Measurements from ENCODE around the gene BANP. TPM values are rescaled to one million over a fixed set of nuclear protein-coding genes. Genes with fewer than 3 reads are reported as not detected.
A peak's percentile ranks its signal among the peaks of the same experiment; 100 is the strongest.

BANP gene
- total RNA-seq, 8 experiments from 2014 or later, result 12.9 to 28.1 (median 18.5) TPM

DNA sequence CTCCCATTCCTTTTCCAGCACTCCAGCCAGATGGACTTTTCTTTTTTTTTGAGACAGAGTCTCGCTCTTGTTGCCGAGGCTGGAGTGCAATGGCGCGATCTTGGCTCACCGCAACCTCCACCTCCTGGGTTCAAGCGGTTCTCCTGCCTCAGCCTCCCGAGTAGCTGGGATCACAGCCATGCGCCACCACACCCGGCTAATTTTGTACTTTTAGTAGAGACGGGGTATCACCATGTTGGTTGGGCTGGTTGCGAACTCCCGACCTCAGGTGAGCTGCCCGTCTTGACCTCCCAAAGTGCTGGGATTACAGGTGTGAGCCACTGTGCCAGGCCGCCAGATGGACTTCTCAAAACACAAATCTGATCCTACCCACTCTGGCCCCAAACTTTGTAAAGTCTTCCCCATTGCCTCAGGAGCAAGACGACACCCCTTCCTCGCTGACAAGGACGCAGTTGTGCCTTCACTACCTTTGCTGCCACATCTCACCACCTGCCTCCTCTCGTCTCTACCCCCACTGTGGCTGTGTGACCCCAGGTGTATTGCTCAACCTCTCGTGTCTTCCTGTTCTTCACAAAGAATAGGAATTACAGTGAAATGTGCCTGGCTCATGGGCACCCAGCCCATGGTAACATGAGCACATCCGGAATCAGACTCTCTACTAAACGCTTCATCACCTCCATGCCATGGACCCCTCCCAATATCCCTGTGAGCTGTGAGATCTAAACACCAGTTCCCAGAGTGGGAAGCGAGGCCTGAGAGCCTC is 3.7 kb upstream of the BANP start:
- 19 to 100% (median 92%) methylated on average over 1 to 15 of the region's 22 CpGs; no CpG with 5 or more reads in 2 of the 10 experiments for WGBS, 10 experiments
- in situ Hi-C loops (cut with MboI; ENCODE audit: low pct_unique_long_range_greater_than_20kb in 2 of 9, low sequenced_read_pairs in 9 of 9, unreplicated experiment in 9 of 9), result no loop called here

DNA sequence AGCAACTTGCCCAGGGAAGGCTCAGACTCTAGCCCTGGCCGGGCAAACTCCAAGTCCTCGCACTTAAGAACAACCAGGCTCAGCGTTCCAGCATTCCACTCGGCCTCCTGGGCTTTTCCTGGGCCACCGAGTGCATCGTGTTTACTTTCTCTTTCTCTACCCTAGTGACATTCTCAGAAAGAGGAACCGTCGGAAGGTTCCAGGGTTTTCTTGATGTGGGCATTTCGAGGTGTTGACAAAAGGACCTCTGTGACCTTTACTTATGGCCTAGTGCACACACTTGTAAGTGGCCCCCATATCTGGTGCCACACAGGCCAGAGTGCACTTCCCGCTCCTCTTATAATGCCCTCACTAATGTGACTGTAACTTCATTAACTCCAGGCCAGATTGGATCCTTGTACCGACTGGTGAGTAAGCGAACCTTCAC is 3.1 kb upstream of the BANP start:
- no peak for ATAC-seq (replicated peaks in 6 of 8)
- WGBS, 10 experiments, result 39 to 100% (median 82%) methylated on average over 2 to 7 of the region's 12 CpGs; no CpG with 5 or more reads in 2 of the 10 experiments

More for the DNA sequence above, 3.7 kb upstream of the BANP start:
- H3K4me1 ChIP-seq (replicated peaks in 1 of 2), result peaks cover 8 to 22% of the 10 kb centered on the region in 2 donors
- no peak overlapping the region for H3K4me3 ChIP-seq
- no peak for ATAC-seq (replicated peaks in 6 of 8)
- H3K27ac ChIP-seq, result no peak overlapping the region

DNA sequence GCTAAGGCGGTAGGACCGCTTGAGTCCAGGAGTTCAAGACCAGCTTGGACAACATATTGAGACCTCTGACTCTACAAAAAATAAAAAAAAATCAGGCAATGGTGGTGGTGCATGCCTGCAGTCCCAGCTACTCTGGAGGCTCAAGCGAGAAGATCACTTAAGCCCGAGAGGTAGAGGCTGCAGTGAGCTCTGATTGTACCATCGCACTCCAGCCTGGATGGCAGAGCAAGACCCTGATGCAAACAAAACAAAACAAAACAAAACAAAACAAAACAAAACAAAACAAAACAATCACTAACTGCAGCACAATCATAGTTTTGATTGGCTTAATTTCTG is 2.5 kb upstream of the BANP start:
- in situ Hi-C loops (cut with MboI; ENCODE audit: low pct_unique_long_range_greater_than_20kb in 2 of 9, low sequenced_read_pairs in 9 of 9, unreplicated experiment in 9 of 9), result no loop called here
- 80 to 100% (median 92%) methylated on average over 1 to 5 of the region's 5 CpGs; no CpG with 5 or more reads in 2 of the 10 experiments for WGBS, 10 experiments
- ATAC-seq (replicated peaks in 6 of 8), result no peak
- peaks cover 9 to 26% of the 10 kb centered on the region in 2 donors for H3K4me1 ChIP-seq (replicated peaks in 1 of 2)
- H3K27ac ChIP-seq, result no peak overlapping the region
- H3K4me3 ChIP-seq, result no peak overlapping the region

More for the DNA sequence above, 3.1 kb upstream of the BANP start:
- in situ Hi-C loops (cut with MboI; ENCODE audit: low pct_unique_long_range_greater_than_20kb in 2 of 9, low sequenced_read_pairs in 9 of 9, unreplicated experiment in 9 of 9), result no loop called here
- Histone ChIP-seq H3K4me1 (replicated peaks in 1 of 2) (peaks cover 9 to 26% of the 10 kb centered on the region in 2 donors), H3K27ac (no peak overlapping the region), H3K4me3 (no peak overlapping the region)

DNA sequence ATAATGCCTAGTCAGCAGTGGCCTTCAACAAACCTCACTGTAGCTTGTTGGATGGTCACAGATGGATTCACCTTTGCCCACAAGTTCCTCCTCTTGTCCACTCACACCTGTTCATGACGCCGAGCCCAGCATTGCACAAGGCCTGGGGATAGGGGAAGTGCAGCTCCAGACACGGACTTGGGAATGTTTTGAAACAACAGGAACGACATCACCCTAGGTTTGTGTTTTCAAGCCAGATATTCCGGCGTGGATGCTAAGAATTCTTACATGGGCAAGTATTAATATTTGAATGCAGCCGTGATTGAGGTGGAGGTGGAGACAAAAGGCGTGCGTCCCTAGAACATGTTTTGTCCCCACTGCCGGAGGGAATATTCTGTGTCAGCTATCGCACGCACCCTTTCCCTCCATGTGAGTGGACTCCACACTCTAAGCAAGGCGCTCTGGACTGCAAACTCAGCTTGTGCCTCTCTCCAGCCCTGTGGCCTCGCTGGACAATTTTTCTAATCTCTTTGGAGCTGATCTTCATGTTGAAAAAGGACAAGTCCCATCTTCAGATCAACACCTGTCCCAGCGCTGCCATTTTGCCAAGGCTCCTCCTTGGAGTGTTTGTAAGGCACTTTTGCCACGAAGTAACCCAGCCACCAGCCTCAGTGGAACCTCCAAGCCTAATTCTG is 2.0 kb upstream of the BANP start:
- in situ Hi-C loops (cut with MboI; ENCODE audit: low pct_unique_long_range_greater_than_20kb in 2 of 9, low sequenced_read_pairs in 9 of 9, unreplicated experiment in 9 of 9), result no loop called here
- no peak for ATAC-seq (replicated peaks in 6 of 8)
- H3K4me1 ChIP-seq (replicated peaks in 1 of 2), result peaks cover 9 to 26% of the 10 kb centered on the region in 2 donors
- H3K4me3 ChIP-seq, result no peak overlapping the region
- H3K27ac ChIP-seq, result no peak overlapping the region
- WGBS, 10 experiments, result 70 to 100% (median 88%) methylated on average over 2 to 11 of the region's 16 CpGs

DNA sequence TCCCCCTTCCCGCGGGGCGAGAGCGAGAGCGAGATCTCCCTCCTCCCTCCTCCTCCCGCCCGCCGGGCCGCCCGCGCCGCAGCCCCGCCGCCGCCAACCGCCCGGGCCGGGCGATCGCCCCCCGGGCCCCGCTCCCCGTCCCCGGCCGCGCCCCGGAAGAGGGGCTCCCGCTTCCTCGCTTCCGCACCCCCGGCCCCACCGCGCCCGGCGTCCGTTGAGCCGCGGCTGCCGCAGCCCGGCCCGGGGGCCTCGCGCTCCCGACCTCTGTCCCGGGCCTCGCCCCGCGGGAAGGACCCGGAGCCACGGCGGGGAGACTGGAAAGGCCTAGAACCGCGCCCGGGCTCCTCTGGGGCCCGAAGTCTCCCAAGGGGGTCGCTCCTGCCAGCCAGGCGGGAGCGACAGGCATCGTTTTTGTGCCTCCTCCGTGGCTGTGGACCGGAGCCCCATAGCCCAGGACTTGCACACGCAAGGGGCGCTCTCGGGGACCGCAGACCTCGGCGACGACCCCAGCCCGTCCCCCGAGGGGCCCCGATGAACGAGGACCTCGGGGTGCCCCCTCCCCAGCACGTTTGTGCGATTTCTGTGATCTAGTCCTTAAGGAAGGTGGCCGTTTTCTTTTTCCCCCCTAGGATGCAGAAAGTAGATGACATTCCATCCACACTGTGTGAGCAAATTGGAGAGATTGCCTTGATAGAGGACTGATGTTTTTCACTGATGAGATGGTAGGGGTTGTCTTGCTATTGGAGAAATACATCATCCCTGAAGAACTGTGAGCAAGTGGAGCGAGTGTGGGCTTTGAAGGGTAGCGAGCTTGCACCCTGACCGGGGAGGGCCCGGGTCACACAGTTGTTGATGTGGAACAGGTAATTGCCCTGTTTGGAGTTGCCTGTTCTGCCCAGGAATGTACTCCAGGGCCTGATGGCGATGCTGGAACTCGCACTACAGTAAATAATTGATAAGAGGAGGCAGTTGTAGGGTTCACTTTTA is 611 bp downstream of the BANP start:
- in situ Hi-C loops (cut with MboI; ENCODE audit: low pct_unique_long_range_greater_than_20kb in 2 of 9, low sequenced_read_pairs in 9 of 9, unreplicated experiment in 9 of 9), result loop anchor here in 1 of 9 experiments (25.0 kb wide), 1 partner anchor 585 kb away; no protein-coding TSS in a partner anchor
- peaks cover 13 to 19% of the 10 kb centered on the region in 2 donors for H3K4me1 ChIP-seq (replicated peaks in 1 of 2)
- H3K4me3 ChIP-seq, result peak overlapping the region; percentile 51 to 72 (median 56)
- peak; percentile 2 to 12 (median 4) for ATAC-seq (replicated peaks in 6 of 8)
- H3K27ac ChIP-seq, result peak overlapping the region; percentile 96 to 98
- WGBS, 10 experiments, result 0 to 25% (median 13%) methylated on average over 1 to 6 of the region's 82 CpGs; no CpG with 5 or more reads in 3 of the 10 experiments

DNA sequence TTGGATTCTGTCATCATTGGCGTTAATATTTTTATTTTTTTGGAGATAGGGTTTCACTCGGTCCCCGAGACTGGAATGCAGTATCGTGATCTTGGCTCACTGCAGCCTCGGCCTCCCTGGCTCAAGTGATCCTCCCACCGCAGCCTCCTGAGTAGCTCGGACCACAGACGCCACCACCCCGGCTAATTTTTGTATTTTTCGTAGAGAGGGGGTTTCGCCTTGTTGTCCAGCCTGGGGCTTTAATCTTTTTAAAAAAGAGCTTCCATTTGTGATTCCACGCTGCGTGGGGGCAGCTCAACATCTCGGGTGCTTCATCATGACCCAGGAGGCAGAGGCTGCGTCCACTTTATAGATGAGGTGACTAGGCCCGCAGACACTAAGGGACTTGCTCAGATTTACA is 1.5 kb downstream of the BANP start:
- Histone ChIP-seq H3K27ac (no peak overlapping the region), H3K4me3 (peak overlapping the region in 4 of 5 donors; percentile 51 to 72 (median 54)), H3K4me1 (replicated peaks in 1 of 2) (peaks cover 18 to 25% of the 10 kb centered on the region in 2 donors)
- 86 to 100% (median 95%) methylated on average over 1 to 14 of the region's 16 CpGs; no CpG with 5 or more reads in 1 of the 10 experiments for WGBS, 10 experiments
- ATAC-seq (replicated peaks in 6 of 8), result no peak
- in situ Hi-C loops (cut with MboI; ENCODE audit: low pct_unique_long_range_greater_than_20kb in 2 of 9, low sequenced_read_pairs in 9 of 9, unreplicated experiment in 9 of 9), result loop anchor here in 1 of 9 experiments (25.0 kb wide), 1 partner anchor 585 kb away; no protein-coding TSS in a partner anchor

DNA sequence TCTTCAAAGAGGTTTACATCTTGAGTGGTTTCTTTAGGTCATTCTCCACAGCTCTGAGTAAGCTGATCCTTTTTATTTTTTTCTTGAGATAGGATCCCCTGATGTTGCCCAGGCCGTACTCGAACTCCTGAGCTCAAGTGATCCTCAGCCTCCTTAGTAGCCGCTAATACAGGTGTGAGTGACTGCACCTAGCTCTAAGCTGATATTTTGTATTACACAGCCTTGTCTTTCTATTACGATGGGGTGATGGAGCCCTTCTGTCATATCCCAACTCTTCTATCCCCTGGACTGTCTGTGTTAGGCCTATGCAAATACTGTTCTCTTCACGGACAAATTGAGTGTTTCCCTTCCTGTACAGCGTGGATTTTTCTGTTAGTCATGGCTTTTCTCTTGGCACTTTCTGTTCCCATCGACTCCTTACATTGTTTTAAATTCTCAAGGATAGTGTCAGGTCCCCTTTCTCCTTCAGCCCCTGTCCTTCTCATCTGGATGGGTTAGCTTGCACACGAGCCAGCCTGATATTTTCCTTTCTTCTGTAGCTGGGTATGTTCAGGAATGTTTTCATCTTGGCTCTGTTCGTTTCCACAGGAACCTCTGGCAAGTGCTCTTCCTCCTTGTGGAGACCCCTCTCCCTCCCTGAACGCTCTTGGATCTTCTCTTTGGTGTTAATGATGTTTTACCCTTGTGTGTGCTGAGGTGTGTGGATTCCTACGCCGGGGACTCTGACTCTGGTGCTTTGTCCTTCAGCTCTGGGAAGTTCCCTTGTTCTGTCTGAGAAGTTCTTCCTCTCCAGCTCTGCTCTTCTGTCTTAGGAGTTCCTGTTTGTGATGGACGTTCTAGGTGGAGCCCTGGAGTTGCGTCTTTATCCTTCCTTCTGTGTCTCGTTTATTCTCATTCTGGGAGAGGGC is 2.3 kb downstream of the BANP start:
- in situ Hi-C loops (cut with MboI; ENCODE audit: low pct_unique_long_range_greater_than_20kb in 2 of 9, low sequenced_read_pairs in 9 of 9, unreplicated experiment in 9 of 9), result loop anchor here in 1 of 9 experiments (25.0 kb wide), 1 partner anchor 584 kb away; no protein-coding TSS in a partner anchor
- no peak overlapping the region for H3K4me3 ChIP-seq
- H3K27ac ChIP-seq, result no peak overlapping the region
- WGBS, 10 experiments, result 23 to 96% (median 85%) methylated on average over 4 to 12 of the region's 15 CpGs
- ATAC-seq (replicated peaks in 6 of 8), result no peak
- H3K4me1 ChIP-seq (replicated peaks in 1 of 2), result peaks cover 18 to 27% of the 10 kb centered on the region in 2 donors

DNA sequence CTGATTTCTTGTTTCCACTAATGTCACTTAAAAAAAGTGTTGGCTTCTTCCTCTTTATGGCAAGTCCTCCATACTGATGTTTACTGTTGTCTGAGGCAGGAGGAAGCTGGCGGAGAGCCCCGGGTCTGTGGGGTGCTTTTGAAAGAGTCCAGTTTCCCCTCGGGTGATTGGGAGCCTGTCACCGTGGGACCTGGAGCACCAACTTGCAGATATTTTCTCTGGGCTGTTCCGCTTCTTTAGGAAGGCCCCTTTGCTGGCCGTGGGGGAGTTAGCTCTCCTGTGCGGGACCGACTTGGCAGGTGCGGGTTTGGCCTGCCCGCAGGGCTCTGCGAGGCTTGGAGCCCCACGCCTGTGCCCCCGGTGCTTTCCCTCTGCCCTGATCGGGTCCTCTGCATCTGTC is 3.1 kb downstream of the BANP start:
- H3K4me1 ChIP-seq (replicated peaks in 1 of 2), result peaks cover 18 to 27% of the 10 kb centered on the region in 2 donors
- 58 to 100% (median 95%) methylated on average over 1 to 7 of the region's 14 CpGs; no CpG with 5 or more reads in 4 of the 10 experiments for WGBS, 10 experiments
- no peak for ATAC-seq (replicated peaks in 6 of 8)
- in situ Hi-C loops (cut with MboI; ENCODE audit: low pct_unique_long_range_greater_than_20kb in 2 of 9, low sequenced_read_pairs in 9 of 9, unreplicated experiment in 9 of 9), result loop anchor here in 1 of 9 experiments (25.0 kb wide), 1 partner anchor 583 kb away; no protein-coding TSS in a partner anchor
- no peak overlapping the region for H3K4me3 ChIP-seq
- no peak overlapping the region for H3K27ac ChIP-seq

DNA sequence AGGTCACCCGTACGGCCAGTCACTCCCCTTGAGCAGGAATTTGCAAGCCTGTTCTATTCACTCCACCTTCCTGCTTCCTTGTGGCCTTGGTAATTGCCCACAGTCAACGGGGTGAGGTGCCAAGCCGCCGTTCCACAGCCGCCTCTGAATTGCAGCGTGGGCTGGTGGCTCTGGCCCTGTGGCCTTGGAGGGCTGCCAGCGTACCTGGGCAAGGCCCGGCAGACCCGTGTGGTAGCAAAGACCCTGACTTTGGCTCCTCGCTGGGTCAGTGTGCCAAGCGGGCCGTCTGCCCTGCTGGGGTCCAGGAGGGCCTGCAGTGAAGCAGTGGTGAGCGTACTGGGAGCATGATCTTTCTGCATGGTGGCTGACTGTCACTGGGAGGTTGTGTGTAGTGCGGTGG is 3.6 kb downstream of the BANP start:
- Histone ChIP-seq H3K4me1 (replicated peaks in 1 of 2) (peaks cover 18 to 27% of the 10 kb centered on the region in 2 donors), H3K27ac (no peak overlapping the region), H3K4me3 (no peak overlapping the region)
- in situ Hi-C loops (cut with MboI; ENCODE audit: low pct_unique_long_range_greater_than_20kb in 2 of 9, low sequenced_read_pairs in 9 of 9, unreplicated experiment in 9 of 9), result loop anchor here in 1 of 9 experiments (25.0 kb wide), 1 partner anchor 582 kb away; no protein-coding TSS in a partner anchor
- ATAC-seq (replicated peaks in 6 of 8), result no peak
- 0 to 100% (median 83%) methylated on average over 1 to 8 of the region's 15 CpGs; no CpG with 5 or more reads in 2 of the 10 experiments for WGBS, 10 experiments

DNA sequence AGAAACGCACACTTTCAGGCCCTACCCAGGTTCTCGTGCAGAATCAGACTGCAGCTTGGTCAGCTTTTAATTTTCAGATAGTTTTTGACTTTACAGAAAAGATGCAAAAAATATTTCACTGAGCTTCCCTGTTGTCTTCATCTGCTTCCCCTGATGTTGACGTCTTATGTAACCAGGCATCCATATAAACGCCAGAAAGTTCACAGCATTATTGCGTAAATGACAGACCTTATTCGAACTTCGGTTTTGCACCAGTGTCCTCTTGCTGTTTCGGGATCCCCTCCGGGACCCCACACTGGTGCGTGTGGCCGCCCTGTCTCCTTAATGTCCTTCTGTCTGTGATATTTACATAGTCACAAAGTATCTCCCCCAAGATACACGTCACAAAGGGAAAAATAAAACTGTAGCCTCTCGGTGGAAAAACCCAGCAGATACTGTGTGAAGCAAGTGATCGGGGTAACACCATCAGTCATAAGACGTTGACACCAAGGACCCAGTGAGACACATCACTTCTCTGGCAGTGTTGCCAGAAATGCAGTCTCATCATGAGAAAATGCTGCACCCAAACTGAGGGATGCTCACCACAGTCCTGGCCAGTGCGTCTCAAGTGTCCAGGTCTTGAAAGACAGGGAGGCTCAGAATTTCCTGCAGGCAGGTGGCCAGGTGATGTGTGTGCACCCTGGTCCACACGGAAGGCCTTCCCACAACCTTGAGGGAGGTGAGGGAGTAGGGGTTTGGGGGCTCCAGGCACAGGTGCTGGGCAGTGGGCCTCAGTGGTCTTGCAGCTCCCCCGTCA is 4.3 kb downstream of the BANP start:
- Histone ChIP-seq H3K27ac (peak overlapping the region in 1 of 2 donors; percentile 79), H3K4me1 (replicated peaks in 1 of 2) (peaks cover 18 to 27% of the 10 kb centered on the region in 2 donors), H3K4me3 (no peak overlapping the region)
- 75 to 98% (median 92%) methylated on average over 2 to 11 of the region's 18 CpGs; no CpG with 5 or more reads in 1 of the 10 experiments for WGBS, 10 experiments
- no peak for ATAC-seq (replicated peaks in 6 of 8)
- in situ Hi-C loops (cut with MboI; ENCODE audit: low pct_unique_long_range_greater_than_20kb in 2 of 9, low sequenced_read_pairs in 9 of 9, unreplicated experiment in 9 of 9), result loop anchor here in 1 of 9 experiments (25.0 kb wide), 1 partner anchor 582 kb away; no protein-coding TSS in a partner anchor

DNA sequence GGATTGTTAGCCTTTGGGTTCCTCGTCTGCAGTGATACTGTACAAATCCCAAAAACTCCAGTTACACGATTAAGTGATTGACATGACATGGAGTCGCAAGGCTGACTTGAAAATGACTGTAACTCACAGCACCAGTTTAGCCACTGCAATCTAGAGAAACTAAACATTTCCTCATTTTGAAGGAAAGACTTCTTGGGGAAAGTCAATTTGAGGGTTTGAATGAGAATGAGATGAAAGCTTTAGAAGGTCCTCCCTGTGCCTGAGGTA is 4.8 kb downstream of the BANP start:
- 50 to 90% (median 85%) methylated on average over 2 to 3 of the region's 3 CpGs; no CpG with 5 or more reads in 6 of the 10 experiments for WGBS, 10 experiments
- Histone ChIP-seq H3K27ac (peak overlapping the region; percentile 46 to 79), H3K4me3 (no peak overlapping the region), H3K4me1 (replicated peaks in 1 of 2) (peaks cover 18 to 27% of the 10 kb centered on the region in 2 donors)
- ATAC-seq (replicated peaks in 6 of 8), result no peak
- in situ Hi-C loops (cut with MboI; ENCODE audit: low pct_unique_long_range_greater_than_20kb in 2 of 9, low sequenced_read_pairs in 9 of 9, unreplicated experiment in 9 of 9), result loop anchor here in 1 of 9 experiments (25.0 kb wide), 1 partner anchor 581 kb away; no protein-coding TSS in a partner anchor

Measured in motor neuron (in vitro differentiated cells).